AG09309 (cell line): ENCODE measurements around the gene RELN.

ENCODE experiments used
- DNase-seq: peaks from one replicate; pipeline ENCODE4 v3.0.0-alpha.2; 2010; ENCODE audit warnings: low read depth
- H3K4me3 ChIP-seq: 2 replicates; pipeline ENCODE4 v1.5.1; 2011; ENCODE audit warnings: mild to moderate bottlenecking, low read depth, low read length, moderate library complexity; ENCODE audit not compliant: control insufficient read depth
- TF ChIP-seq, protein P1 (sequence below): IDR thresholded peaks from 2 replicates; pipeline ENCODE4 v1.5.1; 2011; ENCODE audit warnings: mild to moderate bottlenecking, low read depth, low read length, inconsistent platforms; ENCODE audit not compliant: insufficient read depth, control insufficient read depth; ENCODE audit errors: missing control alignments

Gene RELN

DNA sequence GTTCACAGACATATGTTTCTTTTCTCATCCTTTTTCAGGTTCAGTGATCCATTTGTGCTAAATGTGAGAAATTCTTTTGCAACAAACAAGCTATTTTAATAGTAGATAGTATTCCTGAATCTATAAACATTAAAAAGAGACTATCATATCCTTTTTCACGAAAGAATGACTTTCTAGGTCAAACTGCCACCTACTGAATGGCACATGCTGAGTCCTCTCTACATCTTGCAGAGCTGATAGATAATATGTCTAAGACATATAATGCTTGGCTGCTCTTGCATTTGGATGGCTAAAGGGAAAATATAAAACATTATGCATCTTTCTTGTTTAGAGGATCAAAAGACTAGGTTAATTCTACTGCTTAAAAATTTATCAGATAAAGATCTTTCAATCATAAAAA is 429.3 kb downstream of the RELN start:
- DNase-seq, result no peak
- TF ChIP-seq, protein P1, sequence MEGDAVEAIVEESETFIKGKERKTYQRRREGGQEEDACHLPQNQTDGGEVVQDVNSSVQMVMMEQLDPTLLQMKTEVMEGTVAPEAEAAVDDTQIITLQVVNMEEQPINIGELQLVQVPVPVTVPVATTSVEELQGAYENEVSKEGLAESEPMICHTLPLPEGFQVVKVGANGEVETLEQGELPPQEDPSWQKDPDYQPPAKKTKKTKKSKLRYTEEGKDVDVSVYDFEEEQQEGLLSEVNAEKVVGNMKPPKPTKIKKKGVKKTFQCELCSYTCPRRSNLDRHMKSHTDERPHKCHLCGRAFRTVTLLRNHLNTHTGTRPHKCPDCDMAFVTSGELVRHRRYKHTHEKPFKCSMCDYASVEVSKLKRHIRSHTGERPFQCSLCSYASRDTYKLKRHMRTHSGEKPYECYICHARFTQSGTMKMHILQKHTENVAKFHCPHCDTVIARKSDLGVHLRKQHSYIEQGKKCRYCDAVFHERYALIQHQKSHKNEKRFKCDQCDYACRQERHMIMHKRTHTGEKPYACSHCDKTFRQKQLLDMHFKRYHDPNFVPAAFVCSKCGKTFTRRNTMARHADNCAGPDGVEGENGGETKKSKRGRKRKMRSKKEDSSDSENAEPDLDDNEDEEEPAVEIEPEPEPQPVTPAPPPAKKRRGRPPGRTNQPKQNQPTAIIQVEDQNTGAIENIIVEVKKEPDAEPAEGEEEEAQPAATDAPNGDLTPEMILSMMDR, result no peak
- no peak overlapping the region for H3K4me3 ChIP-seq

DNA sequence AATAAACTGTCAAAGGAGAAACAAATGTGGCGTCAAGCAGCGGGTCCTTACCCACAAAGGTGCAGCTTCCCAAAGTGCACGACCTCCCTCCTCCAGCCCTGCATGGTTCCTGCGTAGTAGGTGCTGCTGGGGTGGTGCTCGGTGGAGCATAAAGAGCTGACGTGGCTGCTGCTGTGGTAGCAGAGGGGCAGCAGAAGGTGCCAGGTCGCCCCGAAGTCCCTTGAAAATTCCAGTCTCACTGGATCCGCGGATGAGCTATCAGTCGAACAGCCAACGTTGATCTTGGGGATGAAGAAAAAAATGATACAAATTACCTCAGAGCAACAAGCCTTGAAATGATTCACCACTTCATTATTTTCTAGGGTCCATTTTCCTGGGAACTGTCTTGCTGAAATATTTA is 438.4 kb downstream of the RELN start:
- no peak for DNase-seq
- TF ChIP-seq, protein P1, result no peak
- no peak overlapping the region for H3K4me3 ChIP-seq

DNA sequence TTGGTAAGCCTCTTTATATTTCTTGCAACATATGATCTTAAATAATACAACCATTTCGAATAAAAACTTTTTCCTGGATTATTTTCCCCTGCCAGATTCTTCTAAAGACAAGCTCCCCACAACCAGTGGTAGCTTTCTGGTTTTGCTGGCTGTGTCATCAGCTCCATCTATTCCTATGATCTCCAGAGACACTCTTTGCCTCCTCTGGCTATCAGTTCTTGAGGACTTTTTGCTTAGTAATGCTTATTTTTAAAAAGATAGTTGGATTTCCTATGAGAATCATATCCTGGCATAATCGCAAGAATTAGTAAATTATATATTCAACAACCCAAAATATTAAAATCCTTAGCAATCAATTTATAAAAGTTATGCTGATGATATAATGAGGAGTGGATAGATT is 439.7 kb downstream of the RELN start:
- TF ChIP-seq, protein P1, result no peak

DNA sequence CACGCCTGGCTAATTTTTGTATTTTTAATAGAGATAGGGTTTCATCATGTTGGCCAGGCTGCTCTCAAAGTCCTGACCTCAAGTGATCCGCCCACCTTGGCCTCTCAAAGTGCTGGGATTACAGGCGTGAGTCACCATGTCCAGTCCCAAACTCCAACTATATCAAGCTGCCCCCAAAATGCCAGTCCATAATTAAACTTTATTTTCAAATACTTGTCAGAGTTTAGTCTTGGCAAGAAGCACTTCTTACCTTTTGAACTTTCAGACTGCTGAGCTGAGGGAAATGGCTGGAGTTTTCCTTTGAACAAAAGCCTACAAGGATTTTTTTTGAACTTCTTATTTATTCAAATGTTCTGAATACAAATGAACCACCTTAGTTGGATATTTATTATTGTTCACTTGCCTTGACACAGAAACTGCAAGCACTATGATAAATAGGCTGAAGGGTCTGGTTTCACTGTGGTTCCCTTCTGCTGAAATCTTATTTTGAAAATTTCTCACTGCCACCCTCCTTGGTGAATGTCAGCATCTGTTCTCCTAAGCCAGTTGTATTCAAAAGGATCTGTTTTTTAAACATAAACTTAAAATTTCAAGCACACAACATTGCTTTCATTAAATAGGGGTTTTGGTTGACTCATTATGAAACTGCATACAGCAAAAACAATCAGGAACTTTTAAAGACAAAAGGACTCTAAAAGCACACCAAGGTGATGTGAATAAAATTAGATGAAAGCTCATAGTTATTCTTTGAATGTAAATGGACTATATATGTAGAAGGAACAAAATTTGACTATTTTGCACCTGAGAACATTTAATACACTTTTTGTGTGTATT is 441.8 kb downstream of the RELN start:
- no peak overlapping the region for H3K4me3 ChIP-seq
- TF ChIP-seq, protein P1, result no peak
- no peak for DNase-seq

More for the DNA sequence above, 439.7 kb downstream of the RELN start:
- DNase-seq, result no peak
- no peak overlapping the region for H3K4me3 ChIP-seq

DNA sequence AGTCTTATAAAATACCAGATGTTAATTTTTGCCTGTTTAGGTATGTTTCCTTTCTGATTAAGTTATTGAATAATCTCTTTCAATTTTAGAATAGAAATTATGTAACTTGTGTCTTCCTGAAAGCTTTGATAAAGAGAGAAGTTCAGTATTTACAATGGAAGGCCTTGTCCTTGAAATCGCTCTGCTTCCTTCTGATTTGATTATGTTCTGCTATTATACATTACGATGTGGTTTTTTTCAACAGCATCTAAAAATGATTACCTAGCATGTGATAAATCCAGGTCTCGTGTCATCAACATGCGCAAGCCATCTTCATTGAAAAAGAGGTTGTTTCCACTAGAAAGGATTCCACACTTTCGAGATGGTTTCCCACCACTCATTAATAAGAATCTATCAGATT is 447.0 kb downstream of the RELN start:
- no peak for DNase-seq

DNA sequence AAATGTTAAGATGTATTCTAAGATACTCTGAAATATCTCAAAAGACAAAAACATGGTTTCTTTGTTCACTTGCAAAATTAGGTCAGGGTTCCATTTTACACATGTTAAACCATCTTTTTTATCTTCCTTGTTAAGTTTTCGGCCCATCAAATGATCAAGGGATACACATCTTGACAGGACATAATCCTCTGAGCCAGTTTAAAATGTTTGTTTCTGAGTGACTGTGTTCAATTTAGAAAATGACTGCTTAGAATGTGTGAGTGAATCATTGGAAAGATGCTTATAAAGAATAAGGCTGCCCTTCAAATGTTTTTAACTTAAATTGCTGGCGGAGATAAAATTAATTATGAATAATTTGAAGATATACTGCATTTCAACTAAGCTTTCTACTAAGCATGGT is 447.5 kb downstream of the RELN start:
- H3K4me3 ChIP-seq, result no peak overlapping the region
- TF ChIP-seq, protein P1, result no peak
- DNase-seq, result no peak

More for the DNA sequence above, 447.0 kb downstream of the RELN start:
- TF ChIP-seq, protein P1, result no peak
- no peak overlapping the region for H3K4me3 ChIP-seq
